Endothelial cell of umbilical vein (primary cell): ENCODE data around the gene GPR137C. TPM values are rescaled to one million over a fixed set of nuclear protein-coding genes. Genes with fewer than 3 reads are reported as not detected.

Experiments
- BruUV-seq: library from RNA; stranded (reverse); fragments of 400-500 nt; replicated peaks from 2 replicates; lab custom pipeline; 2021; lab: Mats Ljungman, UMichigan
- CTCF ChIA-PET: fragments of 300-600, 350-600 bp; sonication (Branson Sonifier 250); formaldehyde crosslinking; loops from one replicate; lab custom pipeline; 2021; ENCODE audit warnings: antibody characterized with exemption, inconsistent platforms; lab: Charles Lee
- POLR2A ChIA-PET: fragments of 300-600, 350-600 bp; sonication (Branson Sonifier 250); formaldehyde crosslinking; loops from one replicate; lab custom pipeline; 2021; ENCODE audit warnings: antibody characterized with exemption, inconsistent platforms; lab: Charles Lee
- DNase-seq: peaks from one replicate; pipeline ENCODE4 v3.0.0-alpha.2; 2011; ENCODE audit warnings: low read depth, low spot score
- FAIRE-seq: peaks from 2 replicates; lab custom pipeline; 2011; peaks lifted over from hg19 to GRCh38; lab: Jason Lieb, UNC
- H2AFZ ChIP-seq: 2 replicates; pipeline ENCODE4 v1.6.0; 2012; ENCODE audit warnings: low read depth, low read length, control low read depth, inconsistent platforms
- H3K27ac ChIP-seq: 2 replicates; pipeline ENCODE4 v1.5.1; 2011; ENCODE audit warnings: low read depth, mild to moderate bottlenecking, control low read depth, low read length, moderate library complexity; ENCODE audit not compliant: insufficient read depth
- H3K27me3 ChIP-seq, 2 experiments: 2 replicates each; pipeline versions ENCODE4 v1.6.0 to v1.6.1; 2011; ENCODE audit warnings: low read length in 2 of 2, mixed read lengths in 1 of 2; ENCODE audit not compliant: control insufficient read depth in 2 of 2, insufficient read depth in 2 of 2
- H3K36me3 ChIP-seq, 2 experiments: 2 replicates in 1 of 2; 3 replicates in 1 of 2; pipeline ENCODE4 v1.5.1; 2011; ENCODE audit warnings: low read length in 2 of 2, mild to moderate bottlenecking in 1 of 2, moderate library complexity in 1 of 2; ENCODE audit not compliant: control insufficient read depth in 2 of 2, insufficient read depth in 2 of 2; ENCODE audit errors: extremely low read depth in 1 of 2
- H3K4me1 ChIP-seq: 3 replicates; pipeline ENCODE4 v1.5.1; 2011; ENCODE audit warnings: mild to moderate bottlenecking, low read length; ENCODE audit not compliant: control insufficient read depth, insufficient read depth; ENCODE audit errors: extremely low read depth
- H3K4me2 ChIP-seq: 2 replicates; pipeline ENCODE4 v1.6.1; 2011; ENCODE audit warnings: low read length, control low read depth, mixed read lengths; ENCODE audit not compliant: insufficient read depth
- H3K4me3 ChIP-seq, 3 experiments: fragments of 200-600 bp in 1 of 3; sonication (generic), shearing (Covaris generic) in 1 of 3; replicated peaks in 1 of 3; 2 replicates each; pipeline ENCODE4 v1.5.1; 2011 to 2016; ENCODE audit warnings: control low read depth in 3 of 3, low read length in 3 of 3, mild to moderate bottlenecking in 2 of 3, inconsistent platforms in 1 of 3, low read depth in 1 of 3, moderate library complexity in 1 of 3; ENCODE audit not compliant: insufficient read depth in 1 of 3
- H3K79me2 ChIP-seq: 2 replicates; pipeline ENCODE4 v1.6.0; 2012; ENCODE audit warnings: low read length, inconsistent platforms; ENCODE audit not compliant: control insufficient read depth, insufficient read depth
- H3K9ac ChIP-seq: replicated peaks from 2 replicates; pipeline ENCODE3; 2011; ENCODE audit warnings: low read length, control low read depth; ENCODE audit not compliant: insufficient read depth; ENCODE audit errors: extremely low read depth
- H3K9me1 ChIP-seq: replicated peaks from 3 replicates; pipeline ENCODE4 v1.6.0; 2011; ENCODE audit warnings: mild to moderate bottlenecking, low read length; ENCODE audit not compliant: control insufficient read depth, insufficient read depth; ENCODE audit errors: extremely low read depth
- H3K9me3 ChIP-seq: replicated peaks from 2 replicates; pipeline ENCODE4 v1.5.1; 2012; ENCODE audit warnings: low read length, inconsistent platforms; ENCODE audit not compliant: control insufficient read depth, insufficient read depth
- H4K20me1 ChIP-seq: replicated peaks from 2 replicates; pipeline ENCODE3; 2011; ENCODE audit warnings: mild to moderate bottlenecking, low read length; ENCODE audit not compliant: control insufficient read depth, insufficient read depth; ENCODE audit errors: extremely low read depth
- EZH2 ChIP-seq: IDR thresholded peaks from 2 replicates; pipeline ENCODE4 v1.6.1; 2012; ENCODE audit warnings: borderline replicate concordance, low read depth, mild to moderate bottlenecking, moderate library complexity, low read length, inconsistent platforms; ENCODE audit not compliant: severe bottlenecking
- GATA2 ChIP-seq: IDR thresholded peaks from 2 replicates; pipeline ENCODE4 v1.7.0; 2011; ENCODE audit warnings: low read depth, mild to moderate bottlenecking, moderate library complexity, mixed read lengths, low read length; ENCODE audit not compliant: insufficient read length, insufficient read depth
- JUN ChIP-seq: IDR thresholded peaks from 2 replicates; pipeline ENCODE4 v1.6.1; 2011; ENCODE audit warnings: borderline replicate concordance, low read depth; ENCODE audit not compliant: insufficient read length, insufficient read depth
- MYC ChIP-seq: IDR thresholded peaks from one replicate; pipeline ENCODE4 v1.6.1; 2011; ENCODE audit warnings: mild to moderate bottlenecking, low read depth, low read length
- POLR2A ChIP-seq: IDR thresholded peaks from 2 replicates; pipeline ENCODE4 v1.6.1; 2012; ENCODE audit warnings: low read depth, mild to moderate bottlenecking, control low read depth, low read length
- POLR2AphosphoS5 ChIP-seq: IDR thresholded peaks from 2 replicates; pipeline ENCODE4 v1.6.1; 2012; ENCODE audit warnings: low read depth, mild to moderate bottlenecking, control low read depth, low read length, moderate library complexity; ENCODE audit not compliant: insufficient read depth
- dilution Hi-C: fragments of 300-500 bp; cut with MboI; formaldehyde crosslinking; loops from one replicate; pipeline ENCODE4 v1.15.0; 2019; ENCODE audit warnings: low sequenced_read_pairs; ENCODE audit not compliant: extremely low pct_ligation_motif_present
- intact Hi-C: fragments of 100-400 bp; cut with micrococcal nuclease; formaldehyde crosslinking; loops from one replicate; pipeline ENCODE4 v1.10.0; 2022
- polyA plus RNA-seq, 4 experiments: library from polyadenylated mRNA; depleted of rRNA in 3 of 4; stranded (reverse) in 3 of 4; unstranded in 1 of 4; fragments of >200 nt; gene quantifications; 2 replicates each; pipeline versions ENCODE4 v1.2.1 to v1.2.3, GENCODE V29; 2011 to 2012; ENCODE audit warnings: missing spikeins in 1 of 4
- total RNA-seq: library from RNA; stranded (reverse); gene quantifications from 2 replicates; pipeline ENCODE4 v1.2.3, GENCODE V29; 2021
- TF ChIP-seq, protein P1 (sequence below), 2 donors: IDR thresholded peaks; 1 replicate in 1 of 2; 2 replicates in 1 of 2; pipeline ENCODE4 v1.5.1; 2011; ENCODE audit warnings: low read length in 2 of 2, mild to moderate bottlenecking in 2 of 2, moderate library complexity in 2 of 2, control low read depth in 1 of 2, inconsistent platforms in 1 of 2, low read depth in 1 of 2; ENCODE audit not compliant: insufficient read depth in 1 of 2; ENCODE audit errors: extremely low read depth in 1 of 2

Gene GPR137C
- total and polyA plus RNA-seq, 2 donors (not counting 3 experiments of a cell fraction or from before 2014, with no cell fraction given) = 1.5 to 5.7 TPM

DNA sequence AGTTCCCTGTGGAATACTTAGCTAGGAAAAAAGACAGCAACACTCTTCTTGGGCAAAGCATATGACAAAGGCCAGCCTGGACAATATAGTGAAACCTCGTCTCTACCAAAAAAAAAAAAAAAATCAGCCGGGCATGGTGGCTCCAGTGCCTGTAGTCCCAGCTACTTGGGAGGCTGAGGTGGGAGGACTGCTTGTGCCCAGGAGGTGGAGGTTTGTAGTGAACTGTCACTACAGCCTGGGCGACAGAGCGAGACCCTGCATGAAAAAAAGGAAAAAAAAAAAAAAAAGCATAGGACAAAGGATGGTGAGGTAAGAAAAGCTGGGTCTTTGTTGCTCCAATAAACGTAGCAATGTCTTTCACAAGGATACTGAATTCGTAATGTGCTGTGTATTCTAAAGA, 1.4 kb upstream of the GPR137C start:
- DNase-seq (no peak), FAIRE-seq (no peak)
- H2AFZ ChIP-seq = peak overlapping the region; percentile 79
- ChIA-PET CTCF (interaction anchor here (0.6 to 2.2 kb wide), 5 partner anchors 11 to 1931 kb away, joined by 3 to 9 read pairs (median 4); no protein-coding TSS in a partner anchor), POLR2A (interaction anchor here (0.7 to 1.0 kb wide), 2 partner anchors 110 to 156 kb away, joined by 3 to 5 read pairs; no protein-coding TSS in a partner anchor)
- H3K9me1 ChIP-seq = no peaks in the 10 kb centered on the region
- TF ChIP-seq JUN (no peak), EZH2 (no peak), MYC (no peak), GATA2 (no peak), POLR2A (no peak), POLR2AphosphoS5 (no peak)
- H3K4me2 ChIP-seq = peak overlapping the region; percentile 90
- no peaks in the 10 kb centered on the region for H3K27me3 ChIP-seq
- peaks cover 9% of the 10 kb centered on the region for H3K4me1 ChIP-seq
- no peaks in the 10 kb centered on the region for H4K20me1 ChIP-seq
- no peak overlapping the region for H3K9ac ChIP-seq
- no peak overlapping the region for H3K27ac ChIP-seq
- dilution Hi-C loops (no loop called here), intact Hi-C loops (loop anchor here (10.0 kb wide), 1 partner anchor 1886 kb away; the partner anchor contains the start of gene SAV1)
- no peaks in the 10 kb centered on the region for H3K79me2 ChIP-seq
- peak overlapping the region in 1 of 3 experiments; percentile 84 for H3K4me3 ChIP-seq
- no peaks in the 10 kb centered on the region for H3K36me3 ChIP-seq
- no TSS peak for BruUV-seq
- H3K9me3 ChIP-seq = no peaks in the 10 kb centered on the region

DNA sequence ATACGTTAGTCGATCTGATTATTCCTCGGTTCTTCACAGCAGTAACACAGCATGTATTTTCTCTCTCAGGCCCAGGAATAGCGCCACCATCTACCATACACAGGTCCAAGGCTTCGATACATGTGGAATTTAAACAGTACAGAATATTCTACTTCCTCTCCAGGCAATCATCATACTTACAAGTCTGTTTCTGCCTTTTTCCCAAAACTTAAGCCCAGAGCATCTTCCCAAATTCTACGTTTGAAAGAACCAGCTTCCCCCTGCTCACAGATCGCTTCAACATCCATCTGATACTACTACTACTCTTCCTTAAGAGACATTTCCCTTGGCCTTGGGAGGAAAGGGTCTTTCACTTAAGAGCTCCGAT, 957 bp upstream of the GPR137C start:
- POLR2A ChIA-PET = interaction anchor here (0.7 to 1.0 kb wide), 2 partner anchors 110 to 156 kb away, joined by 3 to 5 read pairs; no protein-coding TSS in a partner anchor
- peaks cover 9% of the 10 kb centered on the region for H3K4me1 ChIP-seq
- H3K36me3 ChIP-seq = no peaks in the 10 kb centered on the region
- no peaks in the 10 kb centered on the region for H3K79me2 ChIP-seq
- no TSS peak for BruUV-seq
- dilution Hi-C loops (no loop called here), intact Hi-C loops (loop anchor here (1.0 to 10.0 kb wide), 6 partner anchors 156 to 1887 kb away; partner anchors contain the start of genes GNPNAT1, PSMC6, SAV1 and STYX)
- DNase-seq = peak; percentile 62
- H3K27me3 ChIP-seq = no peaks in the 10 kb centered on the region
- H3K9me3 ChIP-seq = no peaks in the 10 kb centered on the region
- no peaks in the 10 kb centered on the region for H3K9me1 ChIP-seq
- H2AFZ ChIP-seq = peak overlapping the region; percentile 79
- peak overlapping the region; percentile 90 for H3K4me2 ChIP-seq
- no peak for TF ChIP-seq GATA2
- TF ChIP-seq, protein P1, sequence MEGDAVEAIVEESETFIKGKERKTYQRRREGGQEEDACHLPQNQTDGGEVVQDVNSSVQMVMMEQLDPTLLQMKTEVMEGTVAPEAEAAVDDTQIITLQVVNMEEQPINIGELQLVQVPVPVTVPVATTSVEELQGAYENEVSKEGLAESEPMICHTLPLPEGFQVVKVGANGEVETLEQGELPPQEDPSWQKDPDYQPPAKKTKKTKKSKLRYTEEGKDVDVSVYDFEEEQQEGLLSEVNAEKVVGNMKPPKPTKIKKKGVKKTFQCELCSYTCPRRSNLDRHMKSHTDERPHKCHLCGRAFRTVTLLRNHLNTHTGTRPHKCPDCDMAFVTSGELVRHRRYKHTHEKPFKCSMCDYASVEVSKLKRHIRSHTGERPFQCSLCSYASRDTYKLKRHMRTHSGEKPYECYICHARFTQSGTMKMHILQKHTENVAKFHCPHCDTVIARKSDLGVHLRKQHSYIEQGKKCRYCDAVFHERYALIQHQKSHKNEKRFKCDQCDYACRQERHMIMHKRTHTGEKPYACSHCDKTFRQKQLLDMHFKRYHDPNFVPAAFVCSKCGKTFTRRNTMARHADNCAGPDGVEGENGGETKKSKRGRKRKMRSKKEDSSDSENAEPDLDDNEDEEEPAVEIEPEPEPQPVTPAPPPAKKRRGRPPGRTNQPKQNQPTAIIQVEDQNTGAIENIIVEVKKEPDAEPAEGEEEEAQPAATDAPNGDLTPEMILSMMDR (IDR thresholded peaks at IDR 0.05; ENCODE audit: extremely low read depth in 1 of 2, insufficient read depth in 1 of 2, low read depth in 1 of 2, low read length in 2 of 2) = peak in 1 of 2 donors; percentile 15
- FAIRE-seq = peak; percentile 78
- H3K4me3 ChIP-seq = peak overlapping the region; percentile 69 to 84 (median 76)
- CTCF ChIA-PET = interaction anchor here (0.6 to 2.2 kb wide), 9 partner anchors 11 to 1931 kb away, joined by 3 to 9 read pairs (median 4); partner anchors contain the start of gene ERO1A
- peak overlapping the region; percentile 59 for H3K9ac ChIP-seq
- H3K27ac ChIP-seq = peak overlapping the region; percentile 37
- no peaks in the 10 kb centered on the region for H4K20me1 ChIP-seq
